Fibroblast of villous mesenchyme (primary cell): ENCODE measurements around the gene UVRAG. TPM values are rescaled to one million over a fixed set of nuclear protein-coding genes. Genes with fewer than 3 reads are reported as not detected.

Experiments used
- DNase-seq: peaks from one replicate; pipeline ENCODE4 v3.0.0-alpha.2; 2010; ENCODE audit warnings: low read depth
- H3K4me3 ChIP-seq: 2 replicates; pipeline ENCODE4 v1.5.1; 2011; ENCODE audit warnings: low read depth, mild to moderate bottlenecking, low read length
- CTCF ChIP-seq: IDR thresholded peaks from 2 replicates; pipeline ENCODE4 v1.5.1; 2012; ENCODE audit warnings: low read depth, mild to moderate bottlenecking, low read length; ENCODE audit not compliant: insufficient read depth
- total RNA-seq: library from RNA; depleted of rRNA; stranded (reverse); fragments of >200 nt; gene quantifications from 2 replicates; pipeline ENCODE4 v1.2.3, GENCODE V29; 2012

The UVRAG gene
- total RNA-seq, 1 donor = 37.1 TPM

- no peak for TF ChIP-seq CTCF
- no peak overlapping the region for H3K4me3 ChIP-seq
- DNase-seq = no peak
Measured at GRCh38 chr11:75856912-75857311, 41.9 kb downstream of the UVRAG start.

DNA sequence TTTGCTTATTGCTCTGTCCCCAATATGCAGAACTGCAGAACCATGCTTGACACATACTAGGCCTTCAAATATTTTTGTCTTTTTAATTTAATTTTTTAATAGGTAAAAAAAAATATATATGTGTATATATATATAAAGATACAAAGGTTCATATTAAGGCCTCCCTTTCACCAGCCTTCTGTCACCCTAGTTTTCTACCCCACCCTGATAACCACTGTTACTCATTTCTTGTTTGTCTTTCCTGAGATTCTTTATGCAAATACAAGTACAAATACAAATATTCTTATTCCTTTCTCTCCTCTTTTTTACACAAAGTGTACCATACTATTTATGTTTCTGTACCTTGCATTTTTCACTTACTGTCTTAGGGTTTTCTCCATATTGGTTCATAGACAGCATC is 43.0 kb downstream of the UVRAG start:
- H3K4me3 ChIP-seq = no peak overlapping the region
- no peak for DNase-seq
- no peak for TF ChIP-seq CTCF

DNA sequence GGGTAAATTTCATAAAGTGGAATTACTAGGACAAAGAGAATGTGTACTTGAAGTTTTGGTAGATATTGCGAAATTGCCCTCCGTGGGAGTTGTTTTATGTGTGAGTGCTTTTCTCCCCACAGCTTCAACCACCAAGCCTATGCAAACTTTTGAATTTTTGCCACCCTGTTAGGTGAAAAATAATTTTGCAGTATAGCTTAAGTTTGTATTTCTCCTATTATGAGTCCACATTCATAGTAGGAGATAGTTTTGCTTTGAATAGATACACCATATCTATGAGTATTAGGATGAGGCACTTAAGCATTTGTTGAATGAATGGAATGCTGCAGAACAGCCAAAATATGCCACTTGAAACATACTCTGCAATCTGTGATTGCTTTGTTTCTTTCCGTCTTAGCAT is 43.6 kb downstream of the UVRAG start:
- DNase-seq = peak; percentile 63
- no peak for TF ChIP-seq CTCF
- no peak overlapping the region for H3K4me3 ChIP-seq

DNA sequence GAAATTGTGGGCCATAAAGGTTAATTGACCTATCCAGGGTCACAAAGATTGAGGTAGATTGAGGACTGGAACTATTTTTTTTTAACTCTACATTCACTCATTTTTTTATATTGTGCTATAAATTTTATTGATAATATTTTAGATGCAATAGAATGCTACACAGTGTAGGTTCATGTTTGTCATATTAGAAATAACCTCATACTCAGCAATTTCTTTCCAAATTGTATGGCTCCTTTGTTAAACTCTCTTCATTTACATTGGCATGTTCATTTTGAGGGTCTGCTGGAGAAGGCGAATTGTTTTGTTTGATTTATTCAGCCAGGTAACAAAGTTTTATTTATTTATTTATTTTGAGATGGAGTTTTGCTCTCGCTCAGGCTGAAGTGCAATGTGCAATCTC is 44.6 kb downstream of the UVRAG start:
- TF ChIP-seq CTCF = no peak
- H3K4me3 ChIP-seq = no peak overlapping the region
- DNase-seq = no peak

GRCh38 chr11:75862437-75862836 is 47.4 kb downstream of the UVRAG start:
- TF ChIP-seq CTCF = no peak

DNA sequence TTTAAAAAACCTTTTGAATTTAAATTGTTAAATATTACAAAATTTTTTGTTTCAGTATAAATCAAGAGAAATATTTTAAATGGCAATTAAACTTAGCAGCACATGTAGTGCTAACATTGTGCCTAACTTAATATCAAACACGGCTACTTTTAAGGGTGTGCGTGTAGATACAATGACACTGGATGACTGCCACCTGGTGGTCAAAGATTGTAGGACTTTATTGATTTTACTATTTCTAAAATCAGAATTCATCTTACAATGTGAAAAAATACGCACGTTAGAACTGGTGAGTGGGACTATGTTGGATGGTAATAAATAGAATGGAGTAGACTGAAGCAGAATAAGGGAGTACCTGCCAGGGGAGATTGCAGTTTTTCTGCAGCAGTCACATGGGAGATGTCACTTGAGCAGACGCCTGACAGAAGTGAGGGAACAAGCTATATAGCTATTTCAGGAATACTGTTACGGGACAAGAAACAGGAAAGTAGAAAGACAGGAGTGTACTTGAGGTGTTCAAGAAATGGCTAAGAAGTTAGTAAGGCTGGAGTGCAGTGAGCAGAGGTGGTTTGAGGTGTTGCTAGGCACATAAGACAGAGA is 52.9 kb downstream of the UVRAG start:
- DNase-seq = peak; percentile 64
- H3K4me3 ChIP-seq = no peak overlapping the region
- TF ChIP-seq CTCF = peak; percentile 62

More at GRCh38 chr11:75862437-75862836, 47.4 kb downstream of the UVRAG start:
- H3K4me3 ChIP-seq = no peak overlapping the region
- DNase-seq = no peak

- DNase-seq = peak; percentile 59
- H3K4me3 ChIP-seq = no peak overlapping the region
- TF ChIP-seq CTCF = no peak
Measured at GRCh38 chr11:75868990-75869389, 54.0 kb downstream of the UVRAG start.
